Measurements from ENCODE around the gene KRTAP5-11. TPM values are rescaled to one million over a fixed set of nuclear protein-coding genes. Genes with fewer than 3 reads are reported as not detected.

Gene KRTAP5-11
- total and polyA plus RNA-seq, 2 experiments from 2014 or later: not detected

DNA sequence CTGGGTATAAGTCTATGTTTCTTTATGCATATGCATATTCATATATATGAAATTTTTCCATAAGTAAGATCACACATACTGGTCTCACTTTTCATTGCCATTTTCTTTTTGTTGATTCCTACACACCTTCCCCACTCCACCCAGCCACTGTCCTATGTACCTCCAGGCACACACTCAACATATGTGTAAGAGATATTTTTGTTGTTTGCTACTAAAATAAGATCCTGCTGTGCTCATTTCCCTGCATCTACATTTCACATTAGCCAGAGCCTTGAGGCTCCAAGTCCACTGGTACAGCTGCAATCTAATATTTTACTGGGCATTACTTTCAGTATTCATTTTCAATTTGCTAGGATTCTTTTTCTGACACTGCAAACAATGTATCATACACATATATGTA is 25.4 kb downstream of the KRTAP5-11 start:
- Mint-ChIP-seq H3K4me1 (no peaks in the 10 kb centered on the region), H3K9me3 (peaks cover 38% of the 10 kb centered on the region), H3K4me3 (no peak overlapping the region), H3K36me3 (ENCODE audit: low read depth) (peaks cover 9% of the 10 kb centered on the region; the same call in 2 of the 3 replicates), H3K27ac (no peak overlapping the region), H3K27me3 (ENCODE audit: insufficient read depth, low read depth, poor library complexity) (peaks cover 2% of the 10 kb centered on the region)
- no peak for ATAC-seq
- no peaks in the 10 kb centered on the region for H3K27me3 ChIP-seq (ENCODE audit: insufficient read depth)
- H3K79me2 ChIP-seq (replicated peaks; ENCODE audit: insufficient read depth): no peaks in the 10 kb centered on the region
- H3K4me3 ChIP-seq: no peak overlapping the region
- no peaks in the 10 kb centered on the region for H3F3A ChIP-seq (replicated peaks; ENCODE audit: low read depth)
- DNase-seq (ENCODE audit: low spot score): no peak
- H3K36me3 ChIP-seq (ENCODE audit: insufficient read depth): peaks cover 3% of the 10 kb centered on the region; the same call in 1 of the 2 replicates
- H3K4me2 ChIP-seq: no peak overlapping the region
- TF ChIP-seq STAT1 (IDR thresholded peaks at IDR 0.05; ENCODE audit: unreplicated experiment) (no peak), EZH2phosphoT487 (IDR thresholded peaks at IDR 0.05; ENCODE audit: unreplicated experiment) (no peak), POLR2AphosphoS5 (IDR thresholded peaks at IDR 0.05; ENCODE audit: low read depth) (no peak), ZNF114 (CRISPR knock-in tag; IDR thresholded peaks at IDR 0.05) (no peak), ZNF331 (CRISPR knock-in tag; IDR thresholded peaks at IDR 0.05; ENCODE audit: low read depth) (no peak), JUNB (IDR thresholded peaks at IDR 0.05; ENCODE audit: unreplicated experiment) (no peak), CREB1 (CRISPR knock-in tag; IDR thresholded peaks at IDR 0.05; ENCODE audit: low read depth) (no peak), NANOG (IDR thresholded peaks at IDR 0.05; ENCODE audit: borderline replicate concordance) (no peak), EZH2 (IDR thresholded peaks at IDR 0.05; ENCODE audit: low read depth, unreplicated experiment) (no peak)
- TF ChIP-seq, protein P1, sequence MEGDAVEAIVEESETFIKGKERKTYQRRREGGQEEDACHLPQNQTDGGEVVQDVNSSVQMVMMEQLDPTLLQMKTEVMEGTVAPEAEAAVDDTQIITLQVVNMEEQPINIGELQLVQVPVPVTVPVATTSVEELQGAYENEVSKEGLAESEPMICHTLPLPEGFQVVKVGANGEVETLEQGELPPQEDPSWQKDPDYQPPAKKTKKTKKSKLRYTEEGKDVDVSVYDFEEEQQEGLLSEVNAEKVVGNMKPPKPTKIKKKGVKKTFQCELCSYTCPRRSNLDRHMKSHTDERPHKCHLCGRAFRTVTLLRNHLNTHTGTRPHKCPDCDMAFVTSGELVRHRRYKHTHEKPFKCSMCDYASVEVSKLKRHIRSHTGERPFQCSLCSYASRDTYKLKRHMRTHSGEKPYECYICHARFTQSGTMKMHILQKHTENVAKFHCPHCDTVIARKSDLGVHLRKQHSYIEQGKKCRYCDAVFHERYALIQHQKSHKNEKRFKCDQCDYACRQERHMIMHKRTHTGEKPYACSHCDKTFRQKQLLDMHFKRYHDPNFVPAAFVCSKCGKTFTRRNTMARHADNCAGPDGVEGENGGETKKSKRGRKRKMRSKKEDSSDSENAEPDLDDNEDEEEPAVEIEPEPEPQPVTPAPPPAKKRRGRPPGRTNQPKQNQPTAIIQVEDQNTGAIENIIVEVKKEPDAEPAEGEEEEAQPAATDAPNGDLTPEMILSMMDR (conservative IDR thresholded peaks at IDR 0.05; ENCODE audit: low read depth in 2 of 2): no peak
- TF ChIP-seq, protein P2, sequence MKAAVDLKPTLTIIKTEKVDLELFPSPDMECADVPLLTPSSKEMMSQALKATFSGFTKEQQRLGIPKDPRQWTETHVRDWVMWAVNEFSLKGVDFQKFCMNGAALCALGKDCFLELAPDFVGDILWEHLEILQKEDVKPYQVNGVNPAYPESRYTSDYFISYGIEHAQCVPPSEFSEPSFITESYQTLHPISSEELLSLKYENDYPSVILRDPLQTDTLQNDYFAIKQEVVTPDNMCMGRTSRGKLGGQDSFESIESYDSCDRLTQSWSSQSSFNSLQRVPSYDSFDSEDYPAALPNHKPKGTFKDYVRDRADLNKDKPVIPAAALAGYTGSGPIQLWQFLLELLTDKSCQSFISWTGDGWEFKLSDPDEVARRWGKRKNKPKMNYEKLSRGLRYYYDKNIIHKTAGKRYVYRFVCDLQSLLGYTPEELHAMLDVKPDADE (IDR thresholded peaks at IDR 0.05): no peak
- TF ChIP-seq, protein P3, sequence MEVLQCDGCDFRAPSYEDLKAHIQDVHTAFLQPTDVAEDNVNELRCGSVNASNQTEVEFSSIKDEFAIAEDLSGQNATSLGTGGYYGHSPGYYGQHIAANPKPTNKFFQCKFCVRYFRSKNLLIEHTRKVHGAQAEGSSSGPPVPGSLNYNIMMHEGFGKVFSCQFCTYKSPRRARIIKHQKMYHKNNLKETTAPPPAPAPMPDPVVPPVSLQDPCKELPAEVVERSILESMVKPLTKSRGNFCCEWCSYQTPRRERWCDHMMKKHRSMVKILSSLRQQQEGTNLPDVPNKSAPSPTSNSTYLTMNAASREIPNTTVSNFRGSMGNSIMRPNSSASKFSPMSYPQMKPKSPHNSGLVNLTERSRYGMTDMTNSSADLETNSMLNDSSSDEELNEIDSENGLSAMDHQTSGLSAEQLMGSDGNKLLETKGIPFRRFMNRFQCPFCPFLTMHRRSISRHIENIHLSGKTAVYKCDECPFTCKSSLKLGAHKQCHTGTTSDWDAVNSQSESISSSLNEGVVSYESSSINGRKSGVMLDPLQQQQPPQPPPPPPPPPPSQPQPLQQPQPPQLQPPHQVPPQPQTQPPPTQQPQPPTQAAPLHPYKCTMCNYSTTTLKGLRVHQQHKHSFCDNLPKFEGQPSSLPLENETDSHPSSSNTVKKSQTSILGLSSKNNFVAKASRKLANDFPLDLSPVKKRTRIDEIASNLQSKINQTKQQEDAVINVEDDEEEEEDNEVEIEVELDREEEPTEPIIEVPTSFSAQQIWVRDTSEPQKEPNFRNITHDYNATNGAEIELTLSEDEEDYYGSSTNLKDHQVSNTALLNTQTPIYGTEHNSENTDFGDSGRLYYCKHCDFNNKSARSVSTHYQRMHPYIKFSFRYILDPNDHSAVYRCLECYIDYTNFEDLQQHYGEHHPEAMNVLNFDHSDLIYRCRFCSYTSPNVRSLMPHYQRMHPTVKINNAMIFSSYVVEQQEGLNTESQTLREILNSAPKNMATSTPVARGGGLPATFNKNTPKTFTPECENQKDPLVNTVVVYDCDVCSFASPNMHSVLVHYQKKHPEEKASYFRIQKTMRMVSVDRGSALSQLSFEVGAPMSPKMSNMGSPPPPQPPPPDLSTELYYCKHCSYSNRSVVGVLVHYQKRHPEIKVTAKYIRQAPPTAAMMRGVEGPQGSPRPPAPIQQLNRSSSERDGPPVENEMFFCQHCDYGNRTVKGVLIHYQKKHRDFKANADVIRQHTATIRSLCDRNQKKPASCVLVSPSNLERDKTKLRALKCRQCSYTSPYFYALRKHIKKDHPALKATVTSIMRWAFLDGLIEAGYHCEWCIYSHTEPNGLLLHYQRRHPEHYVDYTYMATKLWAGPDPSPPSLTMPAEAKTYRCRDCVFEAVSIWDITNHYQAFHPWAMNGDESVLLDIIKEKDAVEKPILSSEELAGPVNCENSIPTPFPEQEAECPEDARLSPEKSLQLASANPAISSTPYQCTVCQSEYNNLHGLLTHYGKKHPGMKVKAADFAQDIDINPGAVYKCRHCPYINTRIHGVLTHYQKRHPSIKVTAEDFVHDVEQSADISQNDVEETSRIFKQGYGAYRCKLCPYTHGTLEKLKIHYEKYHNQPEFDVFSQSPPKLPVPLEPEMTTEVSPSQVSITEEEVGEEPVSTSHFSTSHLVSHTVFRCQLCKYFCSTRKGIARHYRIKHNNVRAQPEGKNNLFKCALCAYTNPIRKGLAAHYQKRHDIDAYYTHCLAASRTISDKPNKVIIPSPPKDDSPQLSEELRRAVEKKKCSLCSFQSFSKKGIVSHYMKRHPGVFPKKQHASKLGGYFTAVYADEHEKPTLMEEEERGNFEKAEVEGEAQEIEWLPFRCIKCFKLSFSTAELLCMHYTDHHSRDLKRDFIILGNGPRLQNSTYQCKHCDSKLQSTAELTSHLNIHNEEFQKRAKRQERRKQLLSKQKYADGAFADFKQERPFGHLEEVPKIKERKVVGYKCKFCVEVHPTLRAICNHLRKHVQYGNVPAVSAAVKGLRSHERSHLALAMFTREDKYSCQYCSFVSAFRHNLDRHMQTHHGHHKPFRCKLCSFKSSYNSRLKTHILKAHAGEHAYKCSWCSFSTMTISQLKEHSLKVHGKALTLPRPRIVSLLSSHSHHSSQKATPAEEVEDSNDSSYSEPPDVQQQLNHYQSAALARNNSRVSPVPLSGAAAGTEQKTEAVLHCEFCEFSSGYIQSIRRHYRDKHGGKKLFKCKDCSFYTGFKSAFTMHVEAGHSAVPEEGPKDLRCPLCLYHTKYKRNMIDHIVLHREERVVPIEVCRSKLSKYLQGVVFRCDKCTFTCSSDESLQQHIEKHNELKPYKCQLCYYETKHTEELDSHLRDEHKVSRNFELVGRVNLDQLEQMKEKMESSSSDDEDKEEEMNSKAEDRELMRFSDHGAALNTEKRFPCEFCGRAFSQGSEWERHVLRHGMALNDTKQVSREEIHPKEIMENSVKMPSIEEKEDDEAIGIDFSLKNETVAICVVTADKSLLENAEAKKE (CRISPR knock-in tag; IDR thresholded peaks at IDR 0.05): no peak
- TF ChIP-seq, protein P4, sequence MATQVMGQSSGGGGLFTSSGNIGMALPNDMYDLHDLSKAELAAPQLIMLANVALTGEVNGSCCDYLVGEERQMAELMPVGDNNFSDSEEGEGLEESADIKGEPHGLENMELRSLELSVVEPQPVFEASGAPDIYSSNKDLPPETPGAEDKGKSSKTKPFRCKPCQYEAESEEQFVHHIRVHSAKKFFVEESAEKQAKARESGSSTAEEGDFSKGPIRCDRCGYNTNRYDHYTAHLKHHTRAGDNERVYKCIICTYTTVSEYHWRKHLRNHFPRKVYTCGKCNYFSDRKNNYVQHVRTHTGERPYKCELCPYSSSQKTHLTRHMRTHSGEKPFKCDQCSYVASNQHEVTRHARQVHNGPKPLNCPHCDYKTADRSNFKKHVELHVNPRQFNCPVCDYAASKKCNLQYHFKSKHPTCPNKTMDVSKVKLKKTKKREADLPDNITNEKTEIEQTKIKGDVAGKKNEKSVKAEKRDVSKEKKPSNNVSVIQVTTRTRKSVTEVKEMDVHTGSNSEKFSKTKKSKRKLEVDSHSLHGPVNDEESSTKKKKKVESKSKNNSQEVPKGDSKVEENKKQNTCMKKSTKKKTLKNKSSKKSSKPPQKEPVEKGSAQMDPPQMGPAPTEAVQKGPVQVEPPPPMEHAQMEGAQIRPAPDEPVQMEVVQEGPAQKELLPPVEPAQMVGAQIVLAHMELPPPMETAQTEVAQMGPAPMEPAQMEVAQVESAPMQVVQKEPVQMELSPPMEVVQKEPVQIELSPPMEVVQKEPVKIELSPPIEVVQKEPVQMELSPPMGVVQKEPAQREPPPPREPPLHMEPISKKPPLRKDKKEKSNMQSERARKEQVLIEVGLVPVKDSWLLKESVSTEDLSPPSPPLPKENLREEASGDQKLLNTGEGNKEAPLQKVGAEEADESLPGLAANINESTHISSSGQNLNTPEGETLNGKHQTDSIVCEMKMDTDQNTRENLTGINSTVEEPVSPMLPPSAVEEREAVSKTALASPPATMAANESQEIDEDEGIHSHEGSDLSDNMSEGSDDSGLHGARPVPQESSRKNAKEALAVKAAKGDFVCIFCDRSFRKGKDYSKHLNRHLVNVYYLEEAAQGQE (IDR thresholded peaks at IDR 0.05; ENCODE audit: unreplicated experiment): no peak
- no peaks in the 10 kb centered on the region for H3K9me2 ChIP-seq (ENCODE audit: insufficient read depth)
- no peaks in the 10 kb centered on the region for H3K4me1 ChIP-seq (ENCODE audit: insufficient read depth)
- H3K27ac ChIP-seq (ENCODE audit: low read depth): no peak overlapping the region
- H4K20me1 ChIP-seq (replicated peaks; ENCODE audit: insufficient read depth): no peaks in the 10 kb centered on the region
- H2AFZ ChIP-seq: no peak overlapping the region
